ENCODE measurements around the gene RPS4Y1.
"Not testable (repeated sequence)": the region's sequence is repeated elsewhere in the genome, so short reads cannot be mapped to it uniquely, and the experiment has no call there.

Gene RPS4Y1

GRCh38 chrY:2841471-2841893 lies at the start of gene RPS4Y1:
Gene RPS4Y1 (plus strand): TSS chrY:2841602. CDS start chrY:2841625, 23 bp downstream.
- H4K20me1 ChIP-seq: no peaks in the 10 kb centered on the region
- H3K9me3 ChIP-seq (replicated peaks in 1 of 11): no peaks in the 10 kb centered on the region
- no peak within 1 kb of the TSS for H3K4me2 ChIP-seq
- no peaks in the 10 kb centered on the region for H3K4me1 ChIP-seq
- H3K4me3 ChIP-seq: no peak within 1 kb of the TSS
- TF ChIP-seq Cebpa-rat (IDR thresholded peaks at IDR 0.05): no peak
- no peaks in the 10 kb centered on the region for H3K27me3 ChIP-seq
- H3K36me3 ChIP-seq: no peaks in the 10 kb centered on the region
- H3K27ac ChIP-seq: no peak within 1 kb of the TSS
- no peak within 1 kb of the TSS for H3K9ac ChIP-seq

DNA sequence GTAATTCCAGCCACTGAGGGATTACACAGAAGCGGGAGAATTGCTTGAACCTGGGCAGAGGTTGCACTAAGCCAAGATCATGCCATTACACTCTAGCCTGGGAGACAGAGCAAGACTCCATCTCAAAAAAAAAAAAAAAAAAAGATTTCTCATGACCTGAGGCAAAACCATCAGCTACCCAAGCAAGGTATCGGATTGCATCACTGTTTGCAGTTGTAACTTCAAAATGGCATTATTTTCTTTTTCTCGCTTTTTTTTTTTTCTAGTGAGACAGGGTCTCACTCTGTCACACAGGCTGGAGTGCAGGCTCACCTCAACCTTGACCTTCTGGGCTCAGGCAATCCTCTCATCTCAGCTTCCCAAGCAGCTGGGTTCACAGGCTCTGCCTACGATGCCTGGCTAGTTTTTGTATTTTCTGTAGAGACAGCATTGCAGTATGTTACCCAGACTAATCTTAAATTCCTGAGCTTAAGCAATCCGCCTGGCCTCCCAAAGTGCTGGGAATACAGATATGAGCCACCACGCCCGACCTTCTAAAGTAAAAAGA lies 44.4 kb upstream of the RPS4Y1 start:
- Histone ChIP-seq H3K9me3 (replicated peaks in 1 of 11) (no peaks in the 10 kb centered on the region), H3K4me1 (no peaks in the 10 kb centered on the region), H3K27ac (no peak overlapping the region), H3K9ac (no peak overlapping the region), H3K4me3 (no peak overlapping the region), H4K20me1 (no peaks in the 10 kb centered on the region), H3K36me3 (no peaks in the 10 kb centered on the region), H3K27me3 (no peaks in the 10 kb centered on the region), H3K4me2 (no peak overlapping the region)
- no peak for TF ChIP-seq Cebpa-rat (IDR thresholded peaks at IDR 0.05)

GRCh38 chrY:2797991-2798390 lies 43.4 kb upstream of the RPS4Y1 start:
- no peak for TF ChIP-seq Cebpa-rat (IDR thresholded peaks at IDR 0.05)
- H3K4me3 ChIP-seq: no peak overlapping the region
- H3K4me2 ChIP-seq: no peak overlapping the region
- H3K4me1 ChIP-seq: no peaks in the 10 kb centered on the region
- no peak overlapping the region for H3K27ac ChIP-seq
- no peaks in the 10 kb centered on the region for H3K9me3 ChIP-seq (replicated peaks in 1 of 11)
- no peaks in the 10 kb centered on the region for H4K20me1 ChIP-seq
- H3K9ac ChIP-seq: no peak overlapping the region
- no peaks in the 10 kb centered on the region for H3K36me3 ChIP-seq
- no peaks in the 10 kb centered on the region for H3K27me3 ChIP-seq

GRCh38 chrY:2800246-2800645 lies 41.2 kb upstream of the RPS4Y1 start:
- no peak overlapping the region for H3K4me2 ChIP-seq
- H3K9ac ChIP-seq: no peak overlapping the region
- no peaks in the 10 kb centered on the region for H3K4me1 ChIP-seq
- TF ChIP-seq Cebpa-rat (IDR thresholded peaks at IDR 0.05): no peak
- H3K9me3 ChIP-seq (replicated peaks in 1 of 11): no peaks in the 10 kb centered on the region
- H4K20me1 ChIP-seq: no peaks in the 10 kb centered on the region
- H3K36me3 ChIP-seq: no peaks in the 10 kb centered on the region
- H3K27me3 ChIP-seq: no peaks in the 10 kb centered on the region
- H3K27ac ChIP-seq: no peak overlapping the region
- no peak overlapping the region for H3K4me3 ChIP-seq

- H3K9ac ChIP-seq; H4K20me1 ChIP-seq; H3K4me1 ChIP-seq; H3K4me2 ChIP-seq; H3K27me3 ChIP-seq; H3K9me3 ChIP-seq (replicated peaks in 1 of 11); H3K4me3 ChIP-seq; H3K27ac ChIP-seq; H3K36me3 ChIP-seq: not testable (repeated sequence)
Observed at GRCh38 chrY:2817146-2817896, 24.1 kb upstream of the RPS4Y1 start.

- Histone ChIP-seq H3K4me3 (no peak overlapping the region), H3K9me3 (replicated peaks in 1 of 11) (no peaks in the 10 kb centered on the region), H3K36me3 (no peaks in the 10 kb centered on the region), H3K4me2 (no peak overlapping the region), H3K27me3 (no peaks in the 10 kb centered on the region), H3K4me1 (no peaks in the 10 kb centered on the region), H3K27ac (no peak overlapping the region), H4K20me1 (no peaks in the 10 kb centered on the region), H3K9ac (no peak overlapping the region)
- no peak for TF ChIP-seq Cebpa-rat (IDR thresholded peaks at IDR 0.05)
Observed at GRCh38 chrY:2824471-2824870, 16.9 kb upstream of the RPS4Y1 start.

GRCh38 chrY:2828497-2828896 lies 12.9 kb upstream of the RPS4Y1 start:
- Histone ChIP-seq H3K36me3 (no peaks in the 10 kb centered on the region), H3K27ac (no peak overlapping the region), H3K27me3 (no peaks in the 10 kb centered on the region), H4K20me1 (no peaks in the 10 kb centered on the region), H3K4me2 (no peak overlapping the region), H3K4me1 (no peaks in the 10 kb centered on the region), H3K9me3 (replicated peaks in 1 of 11) (no peaks in the 10 kb centered on the region), H3K4me3 (no peak overlapping the region), H3K9ac (no peak overlapping the region)
- TF ChIP-seq Cebpa-rat (IDR thresholded peaks at IDR 0.05): no peak

- H3K4me2 ChIP-seq: no peak overlapping the region
- no peaks in the 10 kb centered on the region for H4K20me1 ChIP-seq
- H3K9ac ChIP-seq: no peak overlapping the region
- H3K27me3 ChIP-seq: no peaks in the 10 kb centered on the region
- H3K36me3 ChIP-seq: no peaks in the 10 kb centered on the region
- H3K4me3 ChIP-seq: no peak overlapping the region
- no peaks in the 10 kb centered on the region for H3K4me1 ChIP-seq
- no peak overlapping the region for H3K27ac ChIP-seq
- no peak for TF ChIP-seq Cebpa-rat (IDR thresholded peaks at IDR 0.05)
- no peaks in the 10 kb centered on the region for H3K9me3 ChIP-seq (replicated peaks in 1 of 11)
Observed at GRCh38 chrY:2835230-2835629, 6.2 kb upstream of the RPS4Y1 start.

- no peaks in the 10 kb centered on the region for H3K27me3 ChIP-seq
- no peaks in the 10 kb centered on the region for H3K36me3 ChIP-seq
- no peaks in the 10 kb centered on the region for H4K20me1 ChIP-seq
- H3K4me2 ChIP-seq: no peak overlapping the region
- no peak overlapping the region for H3K4me3 ChIP-seq
- no peak overlapping the region for H3K9ac ChIP-seq
- H3K9me3 ChIP-seq (replicated peaks in 1 of 11): no peaks in the 10 kb centered on the region
- H3K27ac ChIP-seq: no peak overlapping the region
- TF ChIP-seq Cebpa-rat (IDR thresholded peaks at IDR 0.05): no peak
- H3K4me1 ChIP-seq: no peaks in the 10 kb centered on the region
Observed at GRCh38 chrY:2837078-2837477, 4.3 kb upstream of the RPS4Y1 start.

DNA sequence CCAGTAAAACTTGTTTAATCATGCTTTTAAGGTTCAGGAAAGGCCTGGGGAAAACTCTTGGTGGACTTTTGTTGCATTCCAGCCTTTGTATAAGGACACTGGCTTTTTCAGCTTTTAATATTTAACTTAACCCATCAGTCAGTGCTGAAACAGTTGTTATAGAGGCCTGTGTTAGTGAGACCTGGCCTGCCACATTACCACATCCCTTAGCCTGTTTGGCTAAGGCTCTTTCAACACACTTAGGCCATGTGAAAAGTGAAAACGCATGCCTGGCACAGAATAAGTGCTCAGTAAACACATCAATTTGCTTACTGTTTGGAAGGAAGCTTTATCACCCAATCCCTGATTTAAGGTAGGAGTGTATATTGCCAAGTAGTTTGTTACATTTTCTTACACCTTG lies 3.5 kb upstream of the RPS4Y1 start:
- Histone ChIP-seq H3K27ac (no peak overlapping the region), H3K4me1 (no peaks in the 10 kb centered on the region), H3K9me3 (replicated peaks in 1 of 11) (no peaks in the 10 kb centered on the region), H3K4me3 (no peak overlapping the region), H3K36me3 (no peaks in the 10 kb centered on the region), H3K27me3 (no peaks in the 10 kb centered on the region), H3K9ac (no peak overlapping the region), H4K20me1 (no peaks in the 10 kb centered on the region), H3K4me2 (no peak overlapping the region)
- no peak for TF ChIP-seq Cebpa-rat (IDR thresholded peaks at IDR 0.05)

All from BLaER1 treated with 17β-estradiol and CSF1 and Interleukin-3, amounts not matched to agents 10 nM and 100 nM (cell line).